Tibial nerve (tissue), 4 donors: Measurements from ENCODE around the gene ADAMTS12. TPM values are rescaled to one million over a fixed set of nuclear protein-coding genes. Genes with fewer than 3 reads are reported as not detected.

Experiments used
- DNase-seq, 2 donors: peaks; one replicate each; pipeline ENCODE4 v3.0.0-alpha.2; 2019; ENCODE audit warnings: low spot score in 2 of 2
- H3K27ac ChIP-seq, 4 donors: fragments of 200-600 bp; sonication (generic) in 3 of 4; one replicate each; pipeline ENCODE4 v1.5.1; 2017 to 2019; ENCODE audit warnings: mild to moderate bottlenecking in 1 of 4
- H3K27me3 ChIP-seq, 2 donors: fragments of 200-600 bp; sonication (generic) in 1 of 2; one replicate each; pipeline versions ENCODE4 v1.5.1 to v1.6.0; 2017 to 2019
- H3K36me3 ChIP-seq, 3 donors: fragments of 200-600 bp; sonication (generic); one replicate each; pipeline ENCODE4 v1.5.1; 2018 to 2019
- H3K4me1 ChIP-seq, 4 donors: fragments of 200-600 bp; sonication (generic) in 3 of 4; one replicate each; pipeline ENCODE4 v1.5.1; 2017 to 2019
- H3K4me3 ChIP-seq, 4 donors: fragments of 200-600 bp; sonication (generic) in 3 of 4; one replicate each; pipeline ENCODE4 v1.5.1; 2017 to 2019; ENCODE audit warnings: mild to moderate bottlenecking in 1 of 4, moderate library complexity in 1 of 4
- H3K9me3 ChIP-seq, 4 donors: fragments of 200-600 bp; sonication (generic) in 3 of 4; one replicate each; pipeline ENCODE4 v1.5.1; 2017 to 2019
- EP300 ChIP-seq, 2 donors: sonication (generic); formaldehyde crosslinking; IDR thresholded peaks; one replicate each; pipeline ENCODE4 v1.6.1; 2017; ENCODE audit warnings: antibody characterized with exemption in 2 of 2, mild to moderate bottlenecking in 1 of 2
- POLR2A ChIP-seq, 2 donors: fragments of 450-650 bp; IDR thresholded peaks; one replicate each; pipeline ENCODE4 v1.6.1; 2017; ENCODE audit warnings: antibody characterized with exemption in 2 of 2, mild to moderate bottlenecking in 2 of 2, moderate library complexity in 2 of 2
- WGBS, 2 donors: methylation state at CpG; one replicate each; pipeline ENCODE4 v1.1.5; 2018; 5-methylcytosine and 5-hydroxymethylcytosine counted together
- total RNA-seq, 4 donors: library from RNA; depleted of rRNA; stranded (reverse); fragments of >200 nt; gene quantifications; one replicate each; pipeline ENCODE4 v1.1.0, GENCODE V29; 2016
- TF ChIP-seq, protein P1 (sequence below), 5 experiments: fragments of 200-600 bp in 3 of 5; fragments of 450-650 bp in 2 of 5; sonication (generic) in 3 of 5; IDR thresholded peaks; one replicate each; pipeline ENCODE4 v1.5.1; 2016 to 2019; ENCODE audit warnings: antibody characterized with exemption in 5 of 5, mild to moderate bottlenecking in 3 of 5, moderate library complexity in 2 of 5

The ADAMTS12 gene
- total RNA-seq, 4 donors from 2014 or later, result 7.1 to 10.4 (median 9.7) TPM

- Histone ChIP-seq H3K4me3 (no peak overlapping the region), H3K27ac (no peak overlapping the region), H3K27me3 (no peaks in the 10 kb centered on the region), H3K9me3 (no peaks in the 10 kb centered on the region), H3K4me1 (no peaks in the 10 kb centered on the region), H3K36me3 (no peaks in the 10 kb centered on the region)
- 61 to 72% methylated on average over 1 of the region's 1 CpG for WGBS, 2 donors
- TF ChIP-seq POLR2A (IDR thresholded peaks at IDR 0.05), result no peak
- TF ChIP-seq, protein P1, sequence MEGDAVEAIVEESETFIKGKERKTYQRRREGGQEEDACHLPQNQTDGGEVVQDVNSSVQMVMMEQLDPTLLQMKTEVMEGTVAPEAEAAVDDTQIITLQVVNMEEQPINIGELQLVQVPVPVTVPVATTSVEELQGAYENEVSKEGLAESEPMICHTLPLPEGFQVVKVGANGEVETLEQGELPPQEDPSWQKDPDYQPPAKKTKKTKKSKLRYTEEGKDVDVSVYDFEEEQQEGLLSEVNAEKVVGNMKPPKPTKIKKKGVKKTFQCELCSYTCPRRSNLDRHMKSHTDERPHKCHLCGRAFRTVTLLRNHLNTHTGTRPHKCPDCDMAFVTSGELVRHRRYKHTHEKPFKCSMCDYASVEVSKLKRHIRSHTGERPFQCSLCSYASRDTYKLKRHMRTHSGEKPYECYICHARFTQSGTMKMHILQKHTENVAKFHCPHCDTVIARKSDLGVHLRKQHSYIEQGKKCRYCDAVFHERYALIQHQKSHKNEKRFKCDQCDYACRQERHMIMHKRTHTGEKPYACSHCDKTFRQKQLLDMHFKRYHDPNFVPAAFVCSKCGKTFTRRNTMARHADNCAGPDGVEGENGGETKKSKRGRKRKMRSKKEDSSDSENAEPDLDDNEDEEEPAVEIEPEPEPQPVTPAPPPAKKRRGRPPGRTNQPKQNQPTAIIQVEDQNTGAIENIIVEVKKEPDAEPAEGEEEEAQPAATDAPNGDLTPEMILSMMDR (IDR thresholded peaks at IDR 0.05), result no peak
- no peak for TF ChIP-seq EP300 (IDR thresholded peaks at IDR 0.05)
- DNase-seq, result no peak
Observed at GRCh38 chr5:33490071-33490665, 401.6 kb downstream of the ADAMTS12 start.

DNA sequence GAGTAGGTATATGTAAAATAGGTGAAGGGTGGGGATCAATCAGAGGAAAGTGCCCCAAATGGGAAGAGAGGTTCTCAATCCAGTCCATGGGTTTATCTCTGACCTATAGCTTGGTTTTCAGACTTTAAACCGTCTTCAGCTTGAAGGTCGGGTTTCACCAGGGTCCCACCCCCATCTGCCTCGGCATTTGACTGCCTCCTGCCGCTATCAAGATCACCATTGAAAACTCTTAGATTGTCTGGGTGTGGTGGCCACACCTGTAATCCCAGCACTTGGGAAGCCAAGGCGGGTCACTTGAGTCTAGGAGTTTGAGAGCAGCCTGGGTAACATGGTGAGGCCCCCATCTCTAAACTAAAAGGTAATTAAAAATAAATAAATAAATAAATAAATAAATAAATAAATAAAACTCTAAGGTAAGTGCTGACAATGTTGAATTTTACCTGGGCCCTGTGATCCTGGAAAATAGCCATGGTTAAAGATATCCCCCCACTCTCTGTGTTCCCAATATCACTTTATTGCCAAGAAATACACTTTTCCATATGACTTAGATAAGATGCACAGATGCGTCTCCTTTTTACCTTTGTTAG lies 402.2 kb downstream of the ADAMTS12 start:
- H3K27me3 ChIP-seq, result no peaks in the 10 kb centered on the region
- no peaks in the 10 kb centered on the region for H3K4me1 ChIP-seq
- H3K4me3 ChIP-seq, result no peak overlapping the region
- no peaks in the 10 kb centered on the region for H3K36me3 ChIP-seq
- TF ChIP-seq EP300 (IDR thresholded peaks at IDR 0.05) (no peak), POLR2A (IDR thresholded peaks at IDR 0.05) (no peak)
- TF ChIP-seq, protein P1 (IDR thresholded peaks at IDR 0.05), result no peak
- WGBS, 2 donors, result 88 to 90% methylated on average over 6 of the region's 6 CpGs
- no peak overlapping the region for H3K27ac ChIP-seq
- DNase-seq, result no peak
- no peaks in the 10 kb centered on the region for H3K9me3 ChIP-seq

DNA sequence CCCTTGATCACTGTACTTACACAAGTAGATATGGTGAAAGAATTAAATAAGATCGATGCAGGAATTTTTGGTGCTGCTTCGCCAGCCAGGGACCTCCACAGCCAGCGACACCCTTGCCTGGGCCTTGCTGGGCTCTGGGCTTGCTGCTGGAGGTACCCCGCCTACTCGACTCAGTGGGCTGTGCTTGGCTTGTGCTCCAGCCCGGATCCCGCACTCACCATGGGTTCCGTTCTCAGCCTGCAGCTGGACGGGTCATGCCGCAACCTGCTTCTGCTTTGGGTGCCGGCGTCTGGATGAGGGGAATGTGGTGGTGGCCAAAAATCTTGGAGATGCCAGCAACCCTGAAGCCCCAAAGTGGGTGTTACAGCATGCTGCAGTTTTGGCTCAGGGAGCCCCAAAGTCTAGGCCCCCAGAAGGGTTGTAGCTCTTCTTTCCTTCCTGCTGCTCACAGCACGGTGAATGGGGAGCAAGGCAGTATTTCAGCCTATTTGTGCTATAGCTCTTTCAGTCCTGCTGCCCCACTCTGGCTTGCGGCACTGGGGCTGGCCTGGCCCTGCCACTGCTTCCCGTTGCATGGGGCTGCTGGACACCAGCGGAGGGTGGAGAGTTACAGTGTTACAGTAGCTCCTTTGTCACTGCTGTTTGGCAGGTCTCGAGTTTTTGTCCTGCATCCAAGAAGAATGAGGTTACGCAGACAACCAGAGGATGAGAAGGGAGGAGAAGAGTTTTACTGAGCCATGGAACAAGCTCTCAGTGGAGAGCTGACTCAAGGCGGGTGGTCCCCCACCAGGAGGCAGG lies 403.0 kb downstream of the ADAMTS12 start:
- WGBS, 2 donors, result 79 to 80% methylated on average over 17 to 18 of the region's 19 CpGs
- H3K9me3 ChIP-seq, result no peaks in the 10 kb centered on the region
- no peaks in the 10 kb centered on the region for H3K4me1 ChIP-seq
- no peaks in the 10 kb centered on the region for H3K27me3 ChIP-seq
- DNase-seq, result no peak
- no peak overlapping the region for H3K27ac ChIP-seq
- TF ChIP-seq EP300 (IDR thresholded peaks at IDR 0.05) (no peak), POLR2A (IDR thresholded peaks at IDR 0.05) (no peak)
- TF ChIP-seq, protein P1 (IDR thresholded peaks at IDR 0.05), result no peak
- H3K36me3 ChIP-seq, result no peaks in the 10 kb centered on the region
- H3K4me3 ChIP-seq, result no peak overlapping the region

DNA sequence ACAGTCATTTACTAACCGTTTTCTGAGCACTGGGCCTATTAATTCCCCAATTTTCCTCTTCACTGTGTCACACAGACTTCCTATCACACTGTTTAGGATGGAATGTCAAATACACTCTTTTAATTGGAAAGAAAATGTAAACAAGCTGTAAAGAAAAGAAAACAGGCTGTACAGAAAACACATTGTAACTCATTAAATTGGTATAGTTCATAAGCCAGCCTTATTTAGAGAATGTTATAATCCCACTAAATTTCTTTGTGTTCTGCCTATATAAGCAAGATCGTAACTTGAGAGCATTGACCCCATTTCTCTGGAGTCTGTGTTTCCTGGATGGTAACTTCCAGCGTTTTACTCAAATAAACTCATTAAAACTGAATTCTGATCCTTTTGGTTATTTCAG lies 404.6 kb downstream of the ADAMTS12 start:
- WGBS, 2 donors, result 48 to 53% methylated on average over 3 of the region's 3 CpGs
- H3K4me1 ChIP-seq, result no peaks in the 10 kb centered on the region

More for the DNA sequence above, 404.6 kb downstream of the ADAMTS12 start:
- no peak for DNase-seq
- H3K27ac ChIP-seq, result no peak overlapping the region
- H3K27me3 ChIP-seq, result no peaks in the 10 kb centered on the region
- H3K9me3 ChIP-seq, result no peaks in the 10 kb centered on the region
- no peak for TF ChIP-seq EP300 (IDR thresholded peaks at IDR 0.05)
- TF ChIP-seq POLR2A (IDR thresholded peaks at IDR 0.05), result no peak
- TF ChIP-seq, protein P1 (IDR thresholded peaks at IDR 0.05), result no peak
- no peak overlapping the region for H3K4me3 ChIP-seq
- no peaks in the 10 kb centered on the region for H3K36me3 ChIP-seq
